Astrocyte of the spinal cord (primary cell): ENCODE data around the gene EMCN.
A peak's percentile ranks its signal among the peaks of the same experiment; 100 is the strongest.

Experiments used
- DNase-seq: peaks from one replicate; pipeline ENCODE4 v3.0.0; 2011; ENCODE audit warnings: low read depth, low spot score
- H3K4me3 ChIP-seq: 2 replicates; pipeline ENCODE4 v1.5.1; 2011; ENCODE audit warnings: low read depth, mild to moderate bottlenecking, low read length, moderate library complexity
- CTCF ChIP-seq: IDR thresholded peaks from 2 replicates; pipeline ENCODE4 v1.5.1; 2012; ENCODE audit warnings: low read depth, mild to moderate bottlenecking, low read length, inconsistent platforms
- in situ Hi-C: cut with HindIII; loops from 2 replicates; pipeline ENCODE4 v1.10.0; 2017; ENCODE audit warnings: low sequenced_read_pairs

Gene EMCN

GRCh38 chr4:100483796-100484195 is 34.0 kb downstream of the EMCN start:
- H3K4me3 ChIP-seq, result no peak overlapping the region
- TF ChIP-seq CTCF, result no peak
- in situ Hi-C loops, result no loop called here
- no peak for DNase-seq

- in situ Hi-C loops, result no loop called here
- TF ChIP-seq CTCF, result no peak
- H3K4me3 ChIP-seq, result no peak overlapping the region
- DNase-seq, result no peak
Measured at GRCh38 chr4:100479971-100480370, 37.9 kb downstream of the EMCN start.

- DNase-seq, result no peak
- no peak overlapping the region for H3K4me3 ChIP-seq
- in situ Hi-C loops, result no loop called here
- TF ChIP-seq CTCF, result no peak
Measured at GRCh38 chr4:100469555-100469954, 48.3 kb downstream of the EMCN start.

- H3K4me3 ChIP-seq, result no peak overlapping the region
- in situ Hi-C loops, result no loop called here
- no peak for TF ChIP-seq CTCF
- no peak for DNase-seq
Measured at GRCh38 chr4:100466501-100466900, 51.3 kb downstream of the EMCN start.

GRCh38 chr4:100461807-100462605 is 55.8 kb downstream of the EMCN start:
- peak; percentile 63 for DNase-seq
- in situ Hi-C loops, result no loop called here
- no peak overlapping the region for H3K4me3 ChIP-seq
- TF ChIP-seq CTCF, result no peak

- DNase-seq, result no peak
- in situ Hi-C loops, result no loop called here
- H3K4me3 ChIP-seq, result no peak overlapping the region
- TF ChIP-seq CTCF, result no peak
Measured at GRCh38 chr4:100450449-100450848, 67.4 kb downstream of the EMCN start.
